GM23338 (cell line): ENCODE results near the gene EGFL6. TPM values are rescaled to one million over a fixed set of nuclear protein-coding genes. Genes with fewer than 3 reads are reported as not detected.

Experiments
- ATAC-seq: fragments of 200-7000 bp; cut with Tn5 transposase; 3 replicates; pipeline ENCODE4 v1.9.1; 2020
- DNase-seq: peaks from one replicate; pipeline ENCODE4 v3.0.0-alpha.2; 2015; ENCODE audit warnings: low spot score
- H2AFZ ChIP-seq: fragments of 200-600 bp; sonication (generic); 2 replicates; pipeline ENCODE4 v1.8.0; 2016; ENCODE audit warnings: antibody characterized with exemption, mild to moderate bottlenecking, moderate library complexity
- H3F3A ChIP-seq: fragments of 200-600 bp; sonication (generic); replicated peaks from 2 replicates; pipeline ENCODE4 v1.8.0; 2017; ENCODE audit warnings: antibody characterized with exemption, mixed run types, low read depth
- H3K27ac ChIP-seq: fragments of 200-600 bp; sonication (generic); 2 replicates; pipeline ENCODE4 v1.6.1; 2016; ENCODE audit warnings: low read depth
- H3K27me3 ChIP-seq: fragments of 200-600 bp; sonication (generic); 2 replicates; pipeline ENCODE4 v1.8.0; 2016; ENCODE audit warnings: mild to moderate bottlenecking, mixed run types, moderate library complexity; ENCODE audit not compliant: insufficient read depth
- H3K36me3 ChIP-seq: fragments of 200-600 bp; sonication (generic); 2 replicates; pipeline ENCODE4 v1.8.0; 2016; ENCODE audit warnings: mild to moderate bottlenecking; ENCODE audit not compliant: insufficient read depth
- H3K4me1 ChIP-seq: fragments of 200-600 bp; sonication (generic); 2 replicates; pipeline ENCODE4 v1.8.0; 2016; ENCODE audit warnings: mild to moderate bottlenecking, moderate library complexity; ENCODE audit not compliant: insufficient read depth
- H3K4me2 ChIP-seq: fragments of 200-600 bp; sonication (generic); 2 replicates; pipeline ENCODE4 v1.7.1; 2017; ENCODE audit warnings: mixed run types
- H3K4me3 ChIP-seq: fragments of 200-600 bp; sonication (generic); 2 replicates; pipeline ENCODE4 v1.6.1; 2016; ENCODE audit warnings: mixed run types
- H3K79me2 ChIP-seq: fragments of 200-600 bp; sonication (generic); replicated peaks from 2 replicates; pipeline ENCODE4 v1.8.0; 2017; ENCODE audit warnings: mild to moderate bottlenecking; ENCODE audit not compliant: insufficient read depth
- H3K9me2 ChIP-seq: fragments of 200-600 bp; sonication (generic); 2 replicates; pipeline ENCODE4 v1.8.0; 2017; ENCODE audit not compliant: insufficient read depth
- H4K20me1 ChIP-seq: fragments of 200-600 bp; sonication (generic); replicated peaks from 2 replicates; pipeline ENCODE4 v1.8.0; 2017; ENCODE audit warnings: mild to moderate bottlenecking; ENCODE audit not compliant: insufficient read depth
- H3K27ac Mint-ChIP-seq: 2 replicates; pipeline ENCODE4 v1.8.0; 2020; ENCODE audit warnings: inconsistent platforms, mild to moderate bottlenecking, moderate library complexity, mixed read lengths
- H3K27me3 Mint-ChIP-seq: 3 replicates; pipeline ENCODE4 v1.8.0; 2022; ENCODE audit warnings: low read depth, mild to moderate bottlenecking, moderate library complexity, mixed read lengths, inconsistent platforms; ENCODE audit not compliant: insufficient read depth, poor library complexity
- H3K36me3 Mint-ChIP-seq: 3 replicates; pipeline ENCODE4 v1.8.0; 2021; ENCODE audit warnings: low read depth, mild to moderate bottlenecking, inconsistent platforms, moderate library complexity, mixed read lengths
- H3K4me1 Mint-ChIP-seq: 3 replicates; pipeline ENCODE4 v1.8.0; 2020; ENCODE audit warnings: mild to moderate bottlenecking, inconsistent platforms, mixed read lengths
- H3K4me3 Mint-ChIP-seq: 3 replicates; pipeline ENCODE4 v1.8.0; 2021; ENCODE audit warnings: moderate library complexity, mild to moderate bottlenecking, inconsistent platforms, mixed read lengths
- H3K9me3 Mint-ChIP-seq: 3 replicates; pipeline ENCODE4 v1.8.0; 2020; ENCODE audit warnings: moderate library complexity, mild to moderate bottlenecking, inconsistent platforms, mixed read lengths
- CREB1 ChIP-seq: fragments of 250-450 bp; sonication (Bioruptor Pico); IDR thresholded peaks from 2 replicates; pipeline ENCODE4 v1.5.0; 2020; ENCODE audit warnings: low read depth, mild to moderate bottlenecking, moderate library complexity
- EZH2phosphoT487 ChIP-seq: fragments of 200-600 bp; sonication (generic); IDR thresholded peaks from one replicate; pipeline ENCODE4 v1.8.1; 2018; ENCODE audit warnings: antibody characterized with exemption; ENCODE audit not compliant: unreplicated experiment
- JUNB ChIP-seq: IDR thresholded peaks from one replicate; pipeline ENCODE4 v1.6.1; 2016; ENCODE audit warnings: antibody characterized with exemption; ENCODE audit not compliant: unreplicated experiment
- NANOG ChIP-seq: IDR thresholded peaks from 2 replicates; pipeline ENCODE4 v1.6.1; 2016; ENCODE audit warnings: antibody characterized with exemption, borderline replicate concordance
- REST ChIP-seq: IDR thresholded peaks from one replicate; pipeline ENCODE4 v1.6.1; 2018; ENCODE audit warnings: antibody characterized with exemption; ENCODE audit not compliant: unreplicated experiment
- ZNF331 ChIP-seq: fragments of 250-450 bp; sonication (Bioruptor Pico); IDR thresholded peaks from 2 replicates; pipeline ENCODE4 v1.5.0; 2020; ENCODE audit warnings: low read depth, mild to moderate bottlenecking, moderate library complexity
- polyA plus RNA-seq: library from polyadenylated mRNA; unstranded; fragments of >200 nt; fragmentation: Nextera tagmentation; extraction: Ambion mirVana; gene quantifications from 2 replicates; pipeline ENCODE4 v1.2.1, GENCODE V29; 2016
- total RNA-seq: library from RNA; depleted of rRNA; stranded (reverse); fragments of >200 nt; shearing (Covaris generic); gene quantifications from 2 replicates; pipeline ENCODE4 v1.2.3, GENCODE V29; 2014
- TF ChIP-seq, protein P1 (sequence below): IDR thresholded peaks from 2 replicates; pipeline ENCODE4 v1.6.1; 2016; ENCODE audit warnings: antibody characterized with exemption
- TF ChIP-seq, protein P2 (sequence below), 2 experiments: fragments of 200-600 bp in 1 of 2; sonication (generic) in 1 of 2; conservative IDR thresholded peaks; 2 replicates each; pipeline versions ENCODE4 v1.5.1 to v1.6.1; 2016 to 2017; ENCODE audit warnings: antibody characterized with exemption in 2 of 2, low read depth in 2 of 2, mild to moderate bottlenecking in 2 of 2, moderate library complexity in 1 of 2

The EGFL6 gene
- total and polyA plus RNA-seq, 2 experiments from 2014 or later = 1.2 to 2.6 TPM

DNA sequence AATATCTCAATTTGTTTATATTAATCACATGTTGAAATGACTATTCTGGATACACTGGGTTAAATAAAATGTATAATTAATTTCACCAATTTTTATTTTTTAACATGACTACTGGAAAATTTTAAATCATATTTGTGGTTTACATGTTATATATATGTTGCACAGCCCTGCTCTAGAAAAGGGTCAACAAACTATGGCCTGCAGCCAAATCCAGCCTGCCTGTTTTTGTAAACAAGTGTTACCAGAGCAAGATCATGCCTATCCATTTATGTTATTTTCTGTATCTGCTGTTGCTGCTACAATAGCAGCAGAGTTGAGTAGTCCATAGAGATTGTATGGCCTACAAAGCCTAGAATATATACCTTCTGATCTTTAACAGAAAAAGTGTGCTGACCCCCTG is 84.7 kb downstream of the EGFL6 start (continued):
- TF ChIP-seq REST = no peak
- no peak for TF ChIP-seq EZH2phosphoT487
- TF ChIP-seq, protein P1, sequence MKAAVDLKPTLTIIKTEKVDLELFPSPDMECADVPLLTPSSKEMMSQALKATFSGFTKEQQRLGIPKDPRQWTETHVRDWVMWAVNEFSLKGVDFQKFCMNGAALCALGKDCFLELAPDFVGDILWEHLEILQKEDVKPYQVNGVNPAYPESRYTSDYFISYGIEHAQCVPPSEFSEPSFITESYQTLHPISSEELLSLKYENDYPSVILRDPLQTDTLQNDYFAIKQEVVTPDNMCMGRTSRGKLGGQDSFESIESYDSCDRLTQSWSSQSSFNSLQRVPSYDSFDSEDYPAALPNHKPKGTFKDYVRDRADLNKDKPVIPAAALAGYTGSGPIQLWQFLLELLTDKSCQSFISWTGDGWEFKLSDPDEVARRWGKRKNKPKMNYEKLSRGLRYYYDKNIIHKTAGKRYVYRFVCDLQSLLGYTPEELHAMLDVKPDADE = no peak
- no peak for TF ChIP-seq CREB1 (CRISPR knock-in tag)
- TF ChIP-seq JUNB = no peak

- no peaks in the 10 kb centered on the region for H3K9me2 ChIP-seq
- ATAC-seq = no peak
- Mint-ChIP-seq H3K9me3 (no peaks in the 10 kb centered on the region), H3K27me3 (peaks cover 2% of the 10 kb centered on the region), H3K4me1 (peaks cover 8% of the 10 kb centered on the region; the same call in 2 of the 3 replicates), H3K4me3 (no peak overlapping the region), H3K27ac (no peak overlapping the region), H3K36me3 (peaks cover 8% of the 10 kb centered on the region; the same call in 2 of the 3 replicates)
- H3K27me3 ChIP-seq = no peaks in the 10 kb centered on the region
- peaks cover 13% of the 10 kb centered on the region; the same call in 1 of the 2 replicates for H3K4me1 ChIP-seq
- H3K4me3 ChIP-seq = no peak overlapping the region
- peaks cover 7% of the 10 kb centered on the region; the same call in 1 of the 2 replicates for H3F3A ChIP-seq
- no peaks in the 10 kb centered on the region for H4K20me1 ChIP-seq
- no peaks in the 10 kb centered on the region for H3K36me3 ChIP-seq
- no peaks in the 10 kb centered on the region for H3K79me2 ChIP-seq
- H2AFZ ChIP-seq = no peak overlapping the region
- H3K27ac ChIP-seq = no peak overlapping the region
- no peak for DNase-seq
- no peak for TF ChIP-seq CREB1 (CRISPR knock-in tag)
- TF ChIP-seq NANOG = no peak
- TF ChIP-seq, protein P2, sequence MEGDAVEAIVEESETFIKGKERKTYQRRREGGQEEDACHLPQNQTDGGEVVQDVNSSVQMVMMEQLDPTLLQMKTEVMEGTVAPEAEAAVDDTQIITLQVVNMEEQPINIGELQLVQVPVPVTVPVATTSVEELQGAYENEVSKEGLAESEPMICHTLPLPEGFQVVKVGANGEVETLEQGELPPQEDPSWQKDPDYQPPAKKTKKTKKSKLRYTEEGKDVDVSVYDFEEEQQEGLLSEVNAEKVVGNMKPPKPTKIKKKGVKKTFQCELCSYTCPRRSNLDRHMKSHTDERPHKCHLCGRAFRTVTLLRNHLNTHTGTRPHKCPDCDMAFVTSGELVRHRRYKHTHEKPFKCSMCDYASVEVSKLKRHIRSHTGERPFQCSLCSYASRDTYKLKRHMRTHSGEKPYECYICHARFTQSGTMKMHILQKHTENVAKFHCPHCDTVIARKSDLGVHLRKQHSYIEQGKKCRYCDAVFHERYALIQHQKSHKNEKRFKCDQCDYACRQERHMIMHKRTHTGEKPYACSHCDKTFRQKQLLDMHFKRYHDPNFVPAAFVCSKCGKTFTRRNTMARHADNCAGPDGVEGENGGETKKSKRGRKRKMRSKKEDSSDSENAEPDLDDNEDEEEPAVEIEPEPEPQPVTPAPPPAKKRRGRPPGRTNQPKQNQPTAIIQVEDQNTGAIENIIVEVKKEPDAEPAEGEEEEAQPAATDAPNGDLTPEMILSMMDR (conservative IDR thresholded peaks at IDR 0.05; ENCODE audit: low read depth in 2 of 2) = no peak
- TF ChIP-seq, protein P1 = no peak
- TF ChIP-seq ZNF331 (CRISPR knock-in tag) = no peak
- TF ChIP-seq EZH2phosphoT487 = no peak
- no peak for TF ChIP-seq JUNB
- H3K4me2 ChIP-seq = no peak overlapping the region
Measured at GRCh38 chrX:13655674-13656073, 86.3 kb downstream of the EGFL6 start.
